SK-N-SH (cell line): Measurements from ENCODE around the gene MYLK4. TPM values are rescaled to one million over a fixed set of nuclear protein-coding genes. Genes with fewer than 3 reads are reported as not detected.
A peak's percentile ranks its signal among the peaks of the same experiment; 100 is the strongest.

Experiments used
- CTCF ChIA-PET: fragments of 300-600, 350-600 bp; formaldehyde crosslinking; extraction: SDS; loops from one replicate; lab custom pipeline; 2021; lab: Yijun Ruan, JAX
- POLR2A ChIA-PET: fragments of 350-600 bp; sonication (Branson Sonifier 250); formaldehyde crosslinking; extraction: SDS; loops from one replicate; lab custom pipeline; 2020; ENCODE audit warnings: antibody characterized with exemption, inconsistent platforms; lab: Yijun Ruan, JAX
- DNase-seq: peaks from one replicate; pipeline ENCODE4 v3.0.0; 2012
- H2AFZ ChIP-seq: fragments of 200-600 bp; sonication (generic); 2 replicates; pipeline ENCODE4 v1.8.1; 2016; ENCODE audit warnings: antibody characterized with exemption, mild to moderate bottlenecking, low read depth
- H3F3A ChIP-seq: fragments of 200-600 bp; sonication (generic); replicated peaks from 2 replicates; pipeline ENCODE3; 2016; ENCODE audit warnings: antibody characterized with exemption, mild to moderate bottlenecking; ENCODE audit not compliant: insufficient read depth
- H3K27ac ChIP-seq, 2 experiments: fragments of 200-500 bp in 1 of 2; fragments of 200-600 bp in 1 of 2; sonication (Bioruptor generic) in 1 of 2; sonication (generic), shearing (Covaris generic) in 1 of 2; 2 replicates each; pipeline versions ENCODE4 v1.5.1 to v1.6.1; 2014 to 2016; ENCODE audit warnings: low read depth in 2 of 2, inconsistent platforms in 1 of 2, low read length in 1 of 2, mild to moderate bottlenecking in 1 of 2, mixed read lengths in 1 of 2
- H3K27me3 ChIP-seq: fragments of 200-600 bp; sonication (generic), shearing (Covaris generic); 2 replicates; pipeline ENCODE4 v1.6.1; 2016; ENCODE audit warnings: mixed run types; ENCODE audit not compliant: insufficient read depth
- H3K36me3 ChIP-seq, 2 experiments: fragments of 200-500 bp in 1 of 2; fragments of 200-600 bp in 1 of 2; sonication (Bioruptor generic) in 1 of 2; sonication (generic) in 1 of 2; replicated peaks in 1 of 2; 2 replicates each; pipeline versions ENCODE3 to v1.5.1; 2014 to 2016; ENCODE audit warnings: low read length in 1 of 2, mild to moderate bottlenecking in 1 of 2; ENCODE audit not compliant: insufficient read depth in 2 of 2, control insufficient read depth in 1 of 2
- H3K4me1 ChIP-seq, 2 experiments: fragments of 200-500 bp in 1 of 2; fragments of 200-600 bp in 1 of 2; sonication (Bioruptor generic) in 1 of 2; sonication (generic), shearing (Covaris generic) in 1 of 2; 2 replicates each; pipeline versions ENCODE4 v1.5.1 to v1.6.1; 2014 to 2016; ENCODE audit warnings: low read depth in 1 of 2, low read length in 1 of 2, mixed run types in 1 of 2; ENCODE audit not compliant: insufficient read depth in 2 of 2, control insufficient read depth in 1 of 2
- H3K4me2 ChIP-seq: fragments of 200-600 bp; sonication (generic), shearing (Covaris generic); 2 replicates; pipeline ENCODE4 v1.6.1; 2017; ENCODE audit warnings: mixed run types
- H3K4me3 ChIP-seq, 2 experiments: fragments of 200-500 bp in 1 of 2; fragments of 200-600 bp in 1 of 2; sonication (Bioruptor generic) in 1 of 2; sonication (generic), shearing (Covaris generic) in 1 of 2; 2 replicates each; pipeline versions ENCODE4 v1.5.1 to v1.8.1; 2014 to 2016; ENCODE audit warnings: low read depth in 2 of 2, inconsistent platforms in 1 of 2, low read length in 1 of 2, mild to moderate bottlenecking in 1 of 2, mixed read lengths in 1 of 2, moderate library complexity in 1 of 2
- H3K79me2 ChIP-seq: fragments of 200-600 bp; sonication (generic); 2 replicates; pipeline ENCODE4 v1.8.1; 2017; ENCODE audit warnings: mild to moderate bottlenecking; ENCODE audit not compliant: insufficient read depth
- H3K9ac ChIP-seq: fragments of 200-600 bp; sonication (generic); 2 replicates; pipeline ENCODE4 v1.6.1; 2017; ENCODE audit warnings: mixed run types
- H3K9me2 ChIP-seq: fragments of 200-600 bp; sonication (generic); 2 replicates; pipeline ENCODE4 v1.6.1; 2017; ENCODE audit warnings: mixed run types
- H3K9me3 ChIP-seq: fragments of 200-600 bp; sonication (generic); 2 replicates; pipeline ENCODE4 v1.6.1; 2017; ENCODE audit warnings: mixed run types, mild to moderate bottlenecking, moderate library complexity
- H4K20me1 ChIP-seq: fragments of 200-600 bp; sonication (generic); 2 replicates; pipeline ENCODE4 v1.6.1; 2017; ENCODE audit warnings: mild to moderate bottlenecking, mixed run types; ENCODE audit not compliant: insufficient read depth
- CTCF ChIP-seq: fragments of 200-600 bp; sonication (generic); IDR thresholded peaks from 2 replicates; pipeline ENCODE4 v1.6.1; 2017; ENCODE audit warnings: antibody characterized with exemption, mild to moderate bottlenecking, moderate library complexity
- GATA2 ChIP-seq: sonication (generic); formaldehyde crosslinking; IDR thresholded peaks from 2 replicates; pipeline ENCODE4 v1.5.0; 2020; ENCODE audit warnings: mild to moderate bottlenecking, missing genetic modification reagents
- RAD21 ChIP-seq: IDR thresholded peaks from 2 replicates; pipeline ENCODE4 v1.6.1; 2012; ENCODE audit warnings: mild to moderate bottlenecking, low read length
- RCOR1 ChIP-seq: fragments of 150-350 bp; IDR thresholded peaks from 2 replicates; pipeline ENCODE4 v1.6.1; 2017; ENCODE audit warnings: antibody characterized with exemption, low read length
- REST ChIP-seq: IDR thresholded peaks from 2 replicates; pipeline ENCODE4 v1.6.1; 2012; ENCODE audit warnings: mild to moderate bottlenecking, low read depth, low read length, moderate library complexity
- WGBS: methylation state at CpG from one replicate; pipeline ENCODE4 v1.1.6; 2017; ENCODE audit warnings: low lambda C conversion rate; 5-methylcytosine and 5-hydroxymethylcytosine counted together
- polyA plus RNA-seq, 3 experiments: library from polyadenylated mRNA; depleted of rRNA; stranded (reverse); fragments of >200 nt; gene quantifications; 2 replicates each; pipeline ENCODE4 v1.2.3, GENCODE V29; 2012

MYLK4 gene
- polyA plus RNA-seq, 1 of the 3 experiments (the other 2 are of a cell fraction), result 0.16 TPM

- Histone ChIP-seq H3K27ac (peak overlapping the region; percentile 73 to 88), H3K9ac (peak overlapping the region; percentile 83), H2AFZ (no peak overlapping the region), H3K79me2 (peaks cover 61% of the 10 kb centered on the region), H3K9me2 (no peaks in the 10 kb centered on the region), H3K4me3 (peak overlapping the region; percentile 86 to 91), H3K4me2 (peak overlapping the region; percentile 96), H4K20me1 (peaks cover 42% of the 10 kb centered on the region), H3K27me3 (no peaks in the 10 kb centered on the region), H3K4me1 (peaks cover 13 to 34% of the 10 kb centered on the region in 2 experiments; a peak in 3 of 4 replicates), H3K9me3 (no peaks in the 10 kb centered on the region), H3K36me3 (peaks cover 30 to 32% of the 10 kb centered on the region in 2 experiments), H3F3A (peaks cover 8% of the 10 kb centered on the region)
- 17% methylated on average over 13 of the region's 13 CpGs for WGBS
- POLR2A ChIA-PET, result interaction anchor here (1.4 kb wide), 1 partner anchor 9 kb away, joined by 3 read pairs; no protein-coding TSS in a partner anchor
- CTCF ChIA-PET, result interaction anchor here (1.1 to 9.3 kb wide), 14 partner anchors 9 to 190 kb away, joined by 3 to 100 read pairs (median 8); partner anchors contain the start of genes MYLK4 and SERPINB1
- no peak for TF ChIP-seq RAD21
- TF ChIP-seq REST, result no peak
- TF ChIP-seq RCOR1, result no peak
- no peak for TF ChIP-seq GATA2
- peak; percentile 27; the same call in 1 of the 2 replicates for TF ChIP-seq CTCF
- no peak for DNase-seq
Measured at GRCh38 chr6:2766767-2767656, 16.3 kb upstream of the MYLK4 start.
